GM19467 (cell line): ENCODE data around the gene CYS1.

Experiments used
- ATAC-seq: cut with Tn5 transposase; IDR thresholded peaks from one replicate; pipeline ENCODE4 v1.9.1; 2021; ENCODE audit warnings: mild to moderate bottlenecking, moderate library complexity; ENCODE audit not compliant: unreplicated experiment

The CYS1 gene

DNA sequence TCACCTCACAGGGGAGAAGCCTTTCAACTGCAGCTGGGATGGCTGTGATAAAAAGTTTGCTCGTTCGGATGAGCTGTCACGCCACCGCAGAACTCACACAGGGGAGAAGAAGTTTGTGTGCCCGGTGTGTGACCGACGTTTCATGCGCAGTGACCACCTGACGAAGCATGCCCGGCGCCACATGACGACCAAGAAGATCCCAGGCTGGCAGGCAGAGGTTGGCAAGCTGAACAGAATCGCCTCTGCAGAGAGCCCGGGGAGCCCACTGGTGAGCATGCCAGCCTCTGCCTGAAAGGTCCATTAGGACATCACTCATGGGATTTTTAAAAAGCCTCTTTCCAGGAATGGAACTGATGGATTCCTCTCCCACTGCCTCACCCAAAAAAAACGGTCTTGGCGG is 28.0 kb downstream of the CYS1 start:
- ATAC-seq: no peak

- ATAC-seq: no peak
Measured at GRCh38 chr2:10048501-10049171, 31.6 kb downstream of the CYS1 start.

- no peak for ATAC-seq
Measured at GRCh38 chr2:10047616-10048500, 32.4 kb downstream of the CYS1 start.

GRCh38 chr2:10046931-10047330 is 33.3 kb downstream of the CYS1 start:
- ATAC-seq: no peak

- no peak for ATAC-seq
Measured at GRCh38 chr2:10045561-10046355, 34.5 kb downstream of the CYS1 start.

DNA sequence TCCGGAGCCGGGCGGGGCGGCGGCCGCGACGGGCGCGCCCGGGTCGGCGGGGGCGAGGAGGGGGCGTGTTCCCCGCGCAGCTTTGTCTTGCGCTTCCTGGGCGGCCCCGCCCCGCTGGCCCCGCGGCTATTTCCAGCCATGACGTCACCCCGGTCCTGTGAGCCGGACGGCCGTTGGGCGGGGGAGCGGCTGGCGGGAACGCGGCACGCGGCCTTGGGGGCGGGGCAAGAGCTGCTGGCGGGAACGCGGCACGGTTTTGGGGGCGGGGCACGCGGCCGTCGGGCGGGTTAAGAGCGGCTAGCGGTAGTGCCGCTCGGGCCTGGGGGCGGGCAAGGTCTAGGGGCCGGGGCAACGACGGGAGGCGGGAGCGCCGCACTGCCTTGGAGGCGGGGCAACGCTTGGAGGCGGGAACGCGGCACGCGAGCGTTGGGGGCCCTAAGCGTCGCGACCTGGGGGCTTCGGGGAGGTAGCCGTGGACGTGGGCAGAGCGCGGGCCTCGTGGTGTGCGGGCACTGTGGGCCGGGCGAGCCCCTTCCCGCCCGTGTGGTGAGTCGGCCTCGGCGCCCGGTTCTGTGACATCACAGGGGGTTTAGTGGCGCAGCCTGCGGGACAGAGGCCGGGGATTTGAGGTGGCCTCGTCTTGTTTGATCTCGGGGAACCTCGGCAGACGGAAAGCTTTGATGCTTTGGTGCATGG is 36.2 kb downstream of the CYS1 start:
- ATAC-seq: peak; percentile 43

- ATAC-seq: peak; percentile 78
Measured at GRCh38 chr2:10043256-10043905, 36.8 kb downstream of the CYS1 start, which contains the start of gene KLF11. KLF11 (plus strand) TSS chr2:10043550; CDS start chr2:10043717, 167 bp downstream.

- no peak for ATAC-seq
Measured at GRCh38 chr2:10042301-10043161, 37.7 kb downstream of the CYS1 start.

- no peak for ATAC-seq
Measured at GRCh38 chr2:10041711-10042110, 38.5 kb downstream of the CYS1 start.

DNA sequence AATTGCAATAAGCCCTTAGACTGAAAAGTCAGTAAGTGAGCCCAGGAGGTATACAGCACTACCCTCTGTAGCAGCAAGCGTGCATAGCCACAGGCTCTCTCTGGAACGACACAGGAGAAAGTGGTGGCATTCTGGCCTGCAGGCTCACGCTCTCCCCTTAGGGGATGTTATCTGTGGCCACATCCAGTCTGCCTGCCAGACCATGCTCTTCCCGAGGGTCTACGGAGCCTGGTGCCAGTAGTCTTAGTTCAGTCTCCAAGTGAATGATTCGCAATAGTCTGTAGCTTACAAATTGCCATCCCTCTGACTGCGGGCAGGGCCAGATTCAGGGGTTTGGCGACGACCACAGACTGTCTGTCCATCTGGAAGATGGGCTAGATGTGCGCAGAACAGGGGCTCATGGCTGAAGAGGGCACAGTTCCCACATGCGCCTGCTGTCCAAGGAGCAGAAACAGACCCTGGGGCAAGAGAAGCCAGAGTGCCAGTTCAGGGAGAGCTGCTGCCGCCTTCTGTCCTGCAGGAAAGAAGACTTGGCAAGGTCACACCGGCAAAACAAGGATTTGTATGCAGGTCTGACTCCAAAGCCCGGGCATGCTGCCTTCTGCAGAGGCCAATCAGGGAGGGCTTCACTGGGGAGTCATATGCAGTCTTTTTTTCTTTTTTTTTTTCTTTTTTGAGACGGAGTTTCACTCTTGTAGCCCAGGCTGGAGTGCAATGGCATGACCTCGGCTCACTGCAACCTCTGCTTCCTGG is 40.4 kb downstream of the CYS1 start:
- no peak for ATAC-seq

- no peak for ATAC-seq
Measured at GRCh38 chr2:10038716-10039115, 41.5 kb downstream of the CYS1 start.

DNA sequence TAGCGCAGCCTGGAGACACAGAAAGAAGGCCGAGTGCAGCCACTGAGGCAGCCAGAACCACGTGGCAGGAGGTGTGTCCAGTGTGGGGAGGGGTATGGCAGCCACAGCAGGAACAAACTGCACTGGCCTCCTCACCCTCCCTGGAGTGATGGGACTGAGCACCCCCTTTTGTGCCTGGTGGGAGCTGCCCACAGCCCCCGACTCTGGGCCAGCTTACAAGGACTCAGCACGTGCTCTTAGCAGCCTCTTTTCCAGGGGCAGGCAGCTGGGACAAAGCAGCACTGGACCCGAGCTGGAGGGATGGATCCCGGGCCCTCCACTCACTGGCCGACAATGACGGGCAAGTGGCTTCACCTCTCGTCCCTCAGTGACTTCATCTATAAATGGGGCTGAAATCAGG is 42.1 kb downstream of the CYS1 start:
- ATAC-seq: no peak

- no peak for ATAC-seq
Measured at GRCh38 chr2:10036095-10036884, 43.9 kb downstream of the CYS1 start.

- ATAC-seq: no peak
Measured at GRCh38 chr2:10035633-10036032, 44.6 kb downstream of the CYS1 start.

DNA sequence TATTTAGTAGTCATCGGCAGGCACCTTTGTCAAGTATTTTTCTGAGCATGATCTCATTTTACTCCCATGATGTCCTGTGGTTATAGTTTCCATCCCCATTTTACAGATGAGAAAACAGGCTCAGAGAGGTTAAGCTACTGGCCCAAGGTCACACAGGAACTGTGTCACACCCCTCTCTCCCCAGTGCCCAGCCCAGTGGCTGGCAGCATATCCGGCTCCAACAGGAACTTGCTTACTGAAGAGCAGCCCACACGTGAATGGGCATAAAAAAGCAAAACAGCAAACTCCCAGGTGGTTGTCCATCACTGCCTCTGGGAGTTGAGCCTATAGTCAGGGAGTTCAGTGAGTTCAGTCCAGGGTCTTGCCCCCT is 45.2 kb downstream of the CYS1 start:
- no peak for ATAC-seq

- ATAC-seq: no peak
Measured at GRCh38 chr2:10034333-10035052, 45.7 kb downstream of the CYS1 start.
